GM18873 (cell line): ENCODE data around the gene HM13.
"Not testable (repeated sequence)": the region's sequence is repeated elsewhere in the genome, so short reads cannot be mapped to it uniquely, and the experiment has no call there.

Experiments used
- ATAC-seq: cut with Tn5 transposase; IDR thresholded peaks from one replicate; pipeline ENCODE4 v1.9.1; 2021; ENCODE audit warnings: mild to moderate bottlenecking, moderate library complexity, moderate number of reproducible peaks; ENCODE audit not compliant: unreplicated experiment, low FRiP score

HM13 gene

GRCh38 chr20:31605902-31606803 is 91.9 kb downstream of the HM13 start:
- ATAC-seq, result no peak

- ATAC-seq, result no peak
These were observed 92.8 kb downstream of the HM13 start for GRCh38 chr20:31606804-31607639.

GRCh38 chr20:31607640-31608250 is 93.5 kb downstream of the HM13 start:
- ATAC-seq, result no peak

- no peak for ATAC-seq
These were observed 94.2 kb downstream of the HM13 start for GRCh38 chr20:31608251-31608945.

- ATAC-seq, result not testable (repeated sequence)
These were observed 98.0 kb downstream of the HM13 start for GRCh38 chr20:31612271-31612640.

DNA sequence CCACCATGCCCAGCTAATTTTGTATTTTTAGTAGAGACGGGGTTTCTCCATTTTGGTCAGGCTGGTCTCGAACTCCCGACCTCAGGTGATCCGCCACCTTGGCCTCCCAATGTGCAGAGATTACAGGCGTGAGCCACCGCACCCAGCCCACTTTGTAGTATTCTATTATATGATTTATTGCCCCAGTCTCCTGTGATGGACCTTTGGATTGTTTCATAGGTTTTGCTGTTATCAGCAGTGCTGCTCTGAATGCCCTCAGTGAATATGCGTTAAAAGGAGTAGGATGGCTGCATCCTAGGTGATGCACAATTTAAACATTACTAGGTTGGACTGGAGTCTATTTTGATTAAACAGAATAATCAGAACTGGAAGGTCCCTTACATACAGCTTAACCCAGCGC is 101.2 kb downstream of the HM13 start:
- no peak for ATAC-seq

DNA sequence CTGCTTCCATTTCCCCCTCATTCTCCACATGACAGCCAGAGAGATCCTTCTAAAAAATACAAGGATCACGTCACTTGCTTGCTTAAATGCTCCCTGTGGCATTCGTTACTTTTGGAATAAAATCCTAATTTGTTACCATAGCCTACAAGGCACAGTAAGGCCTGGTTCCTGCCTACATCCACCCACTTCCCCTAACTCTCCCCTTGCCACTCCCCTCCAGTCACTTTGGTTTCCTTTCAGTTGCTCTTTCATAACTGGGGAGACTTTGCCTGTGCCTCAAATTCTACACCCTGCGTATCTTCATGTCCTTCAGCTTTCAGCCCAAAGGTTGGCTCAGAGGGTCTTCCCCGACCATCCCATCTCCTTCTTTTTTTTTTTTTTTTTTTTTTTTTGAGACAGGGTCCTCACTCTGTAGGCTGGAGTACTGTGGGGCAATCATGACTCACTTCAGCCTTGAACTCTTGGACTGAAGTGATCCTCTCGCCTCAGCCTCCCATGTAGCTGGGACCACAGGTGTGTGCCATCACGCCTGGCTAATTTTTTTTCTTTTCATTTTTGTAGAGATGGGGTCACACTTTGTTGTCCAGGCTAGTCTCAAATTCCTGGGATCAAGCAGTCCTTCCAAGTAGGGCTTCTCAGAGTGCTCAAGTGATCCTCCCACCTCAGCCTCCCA is 103.3 kb downstream of the HM13 start:
- ATAC-seq, result no peak
